GM21528 (cell line): Measurements from ENCODE around the gene CCDC92.
"Not testable (repeated sequence)": the region's sequence is repeated elsewhere in the genome, so short reads cannot be mapped to it uniquely, and the experiment has no call there.

Experiments
- ATAC-seq: cut with Tn5 transposase; IDR thresholded peaks from one replicate; pipeline ENCODE4 v1.9.1; 2021; ENCODE audit warnings: mild to moderate bottlenecking, moderate library complexity; ENCODE audit not compliant: unreplicated experiment, low FRiP score

The CCDC92 gene

DNA sequence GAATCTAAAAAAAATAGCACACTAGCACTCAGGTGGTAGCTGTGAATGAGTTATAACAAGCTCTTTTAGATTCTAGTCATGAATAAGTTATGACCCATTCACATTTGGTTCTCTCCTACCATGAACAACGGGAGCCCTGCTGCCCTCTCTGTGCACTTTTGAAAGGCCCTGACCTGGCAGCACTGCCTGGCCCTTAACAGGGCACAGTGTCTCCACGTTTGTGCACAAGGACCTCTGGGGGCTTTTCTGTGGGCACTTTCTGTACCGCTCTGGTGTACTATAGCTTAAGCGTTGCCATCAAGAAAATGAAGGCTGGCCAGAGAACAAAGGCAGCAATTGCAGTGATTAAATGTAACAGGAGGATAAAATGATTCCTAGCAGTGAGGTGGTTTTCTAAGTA, 21.2 kb downstream of the CCDC92 start:
- ATAC-seq: no peak

- no peak for ATAC-seq
Measured at GRCh38 chr12:123950476-123951349, 21.9 kb downstream of the CCDC92 start.

GRCh38 chr12:123949770-123950165, 22.9 kb downstream of the CCDC92 start:
- no peak for ATAC-seq

DNA sequence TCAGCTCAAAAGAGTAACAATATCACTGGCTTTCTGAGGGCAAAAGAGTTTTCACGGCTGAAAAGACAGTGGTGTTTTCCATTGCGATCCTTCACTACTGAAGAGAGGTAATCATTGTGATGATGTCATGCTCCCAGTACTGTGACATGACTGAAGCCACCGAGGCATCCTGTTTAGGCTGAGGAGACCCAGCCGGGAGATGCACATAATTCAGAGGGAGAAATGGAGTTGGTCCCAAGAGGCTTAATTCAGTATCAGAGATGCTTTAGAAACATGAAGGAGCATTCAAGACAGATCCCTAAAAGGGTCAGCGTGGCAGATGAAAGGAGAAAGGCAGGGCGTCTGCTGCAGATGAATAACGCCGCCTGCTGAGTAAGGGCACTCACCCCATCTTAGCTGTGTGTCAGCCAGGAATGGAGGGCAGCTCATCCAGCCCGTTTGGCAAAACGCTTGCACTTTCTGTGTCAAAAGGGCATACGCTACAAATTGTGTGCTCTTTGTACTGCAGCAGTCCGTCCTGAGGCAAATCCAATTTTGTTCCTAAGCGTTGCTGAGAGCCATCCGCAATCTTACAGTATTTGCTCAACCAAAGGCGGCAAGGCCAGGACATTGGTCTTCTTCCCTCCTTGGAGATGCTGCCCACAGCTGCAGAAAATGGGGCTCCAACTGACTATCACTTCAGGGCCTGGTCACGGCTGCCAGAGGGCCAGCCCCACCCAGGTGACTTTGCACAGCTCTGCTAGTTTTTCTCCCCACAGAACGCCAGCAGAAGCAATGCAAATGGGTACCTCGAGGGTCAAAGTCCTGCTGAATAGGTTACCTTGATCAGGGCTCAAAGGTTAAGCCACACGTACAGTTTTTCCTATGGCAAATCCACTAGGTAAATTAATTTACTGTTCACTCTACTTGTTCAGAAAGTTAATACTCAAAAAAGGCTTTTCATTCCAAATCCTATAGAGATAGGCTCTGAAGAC, 23.5 kb downstream of the CCDC92 start:
- no peak for ATAC-seq

DNA sequence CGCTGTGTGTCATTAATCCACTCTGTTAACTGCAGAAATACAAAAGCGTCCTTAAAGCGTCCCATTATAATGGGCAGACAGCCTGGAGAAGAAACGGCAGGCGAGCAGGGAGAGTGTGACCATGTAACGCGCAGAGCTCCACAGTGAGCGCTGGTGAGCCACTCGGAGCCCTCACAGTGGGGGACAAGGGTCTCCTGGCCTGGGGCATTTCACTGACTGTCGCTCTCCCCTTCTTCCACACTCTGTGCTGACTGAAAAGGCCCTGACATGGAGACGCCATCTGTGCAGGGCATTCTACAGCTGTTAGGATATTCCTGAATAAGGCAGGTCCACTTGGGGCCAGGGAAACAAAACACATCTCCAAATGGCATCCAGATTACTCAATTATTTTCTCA, 24.2 kb downstream of the CCDC92 start:
- no peak for ATAC-seq

DNA sequence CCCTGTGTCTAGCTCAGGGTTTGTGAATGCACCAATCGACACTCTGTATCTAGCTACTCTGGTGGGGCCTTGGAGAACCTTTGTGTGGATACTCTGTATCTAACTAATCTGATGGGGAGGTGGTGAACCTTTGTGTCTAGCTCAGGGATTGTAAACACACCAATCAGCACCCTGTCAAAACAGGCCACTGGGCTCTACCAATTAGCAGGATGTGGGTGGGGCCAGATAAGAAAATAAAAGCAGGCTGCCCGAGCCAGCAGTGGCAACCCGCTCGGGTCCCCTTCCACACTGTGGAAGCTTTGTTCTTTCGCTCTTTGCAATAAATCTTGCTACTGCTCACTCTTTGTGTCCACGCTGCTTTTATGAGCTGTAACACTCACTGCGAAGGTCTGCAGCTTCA, 25.1 kb downstream of the CCDC92 start:
- ATAC-seq: not testable (repeated sequence)

DNA sequence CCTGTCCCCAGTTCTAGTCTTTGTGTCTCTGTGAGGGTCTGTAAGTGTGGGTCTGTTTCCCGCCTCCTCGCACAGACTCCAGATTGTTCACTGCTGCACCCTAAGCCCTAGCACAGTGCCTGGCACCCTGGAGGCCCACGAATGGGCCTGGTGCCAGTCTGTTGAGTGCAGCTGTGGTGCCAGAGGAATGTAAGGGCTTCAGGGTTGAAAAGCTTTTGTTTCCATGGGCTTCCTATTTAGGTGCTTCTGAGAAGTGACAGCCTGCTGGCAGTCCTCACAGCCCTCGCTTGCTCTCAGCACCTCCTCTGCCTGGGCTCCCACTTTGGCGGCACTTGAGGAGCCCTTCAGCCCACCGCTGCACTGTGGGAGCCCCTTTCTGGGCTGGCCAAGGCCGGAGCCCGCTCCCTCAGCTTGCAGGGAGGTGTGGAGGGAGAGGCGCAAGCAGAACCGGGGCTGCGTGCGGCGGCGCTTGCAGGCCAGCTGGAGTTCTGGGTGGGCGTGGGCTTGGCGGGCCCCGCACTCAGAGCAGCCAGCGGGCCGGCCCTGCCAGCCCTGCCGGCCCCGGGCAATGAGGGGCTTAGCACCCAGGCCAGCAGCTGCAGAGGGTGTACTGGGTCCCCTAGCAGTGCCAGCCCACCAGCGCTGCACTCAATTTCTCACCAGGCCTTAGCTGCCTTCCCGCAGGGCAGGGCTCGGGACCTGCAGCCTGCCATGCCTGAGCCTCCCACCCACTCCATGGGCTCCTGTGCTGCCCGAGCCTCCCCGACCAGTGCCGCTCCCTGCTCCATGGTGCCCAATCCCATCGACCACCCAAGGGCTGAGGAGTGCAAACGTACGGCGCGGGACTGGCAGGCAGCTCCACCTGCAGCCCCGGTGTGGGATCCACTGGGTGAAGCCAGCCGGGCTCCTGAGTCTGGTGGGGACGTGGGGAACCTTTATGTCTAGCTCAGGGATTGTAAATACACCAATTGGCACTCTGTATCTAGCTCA, 25.8 kb downstream of the CCDC92 start:
- ATAC-seq: not testable (repeated sequence)

DNA sequence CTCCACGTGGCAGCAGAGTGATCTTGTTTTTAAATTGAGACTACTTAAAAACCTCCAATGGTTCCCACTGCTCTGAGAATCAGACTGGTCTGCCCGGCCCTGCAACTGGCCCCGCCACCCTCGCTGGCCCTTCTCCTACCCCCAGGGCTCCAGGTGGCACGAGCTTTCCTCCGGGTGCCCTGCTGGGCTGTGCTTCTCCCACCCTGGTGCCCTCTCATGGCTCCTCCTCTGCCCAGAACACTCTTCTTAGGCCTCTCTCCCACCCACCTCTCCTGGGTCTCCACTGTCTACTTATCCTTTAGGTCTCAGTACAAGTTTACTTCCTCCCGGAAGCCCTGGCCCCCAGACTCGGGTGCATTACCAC, 26.5 kb downstream of the CCDC92 start:
- no peak for ATAC-seq

DNA sequence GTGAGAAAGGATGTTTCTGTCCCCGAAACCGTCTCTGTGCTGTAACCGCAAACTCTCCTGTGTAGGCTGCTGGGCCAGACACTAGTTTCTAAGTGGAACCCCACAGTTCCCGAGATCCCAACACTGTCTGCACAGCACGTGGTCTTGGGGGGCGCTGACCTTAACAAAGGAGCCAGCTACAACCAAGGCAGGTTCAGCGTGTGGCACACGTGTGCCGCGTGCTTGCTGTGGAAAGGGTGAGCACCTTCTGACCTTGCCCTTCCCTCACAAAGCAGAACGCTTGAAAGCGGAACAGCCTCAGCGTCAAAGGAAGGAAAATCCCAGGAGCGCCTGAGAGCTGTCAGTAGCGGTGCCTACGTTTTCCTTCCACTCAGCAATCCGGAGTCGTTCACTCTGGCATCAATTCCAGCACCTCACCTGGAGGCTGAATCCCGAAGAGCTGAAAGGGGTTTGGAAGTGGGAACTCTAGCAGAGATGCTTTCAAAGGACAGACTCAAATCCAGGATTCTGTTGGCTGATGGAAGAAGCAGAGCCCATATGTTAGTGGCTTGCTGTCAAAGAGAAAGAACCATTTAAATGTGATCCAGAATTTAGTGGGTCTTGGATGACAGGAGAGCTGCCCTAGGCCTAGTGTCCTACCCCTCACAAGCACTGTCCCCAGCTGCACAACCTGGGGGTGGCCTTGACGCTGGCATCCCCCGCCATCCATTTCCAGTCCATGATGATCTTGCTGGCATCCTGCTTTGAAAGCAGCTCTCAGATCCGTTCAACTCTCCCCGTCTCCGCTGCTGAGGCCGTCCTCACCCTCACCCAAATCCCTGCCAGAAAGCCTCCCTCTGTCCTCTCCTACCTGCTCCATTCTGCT, 27.1 kb downstream of the CCDC92 start:
- ATAC-seq: no peak

GRCh38 chr12:123944696-123945095, 27.9 kb downstream of the CCDC92 start:
- ATAC-seq: no peak

DNA sequence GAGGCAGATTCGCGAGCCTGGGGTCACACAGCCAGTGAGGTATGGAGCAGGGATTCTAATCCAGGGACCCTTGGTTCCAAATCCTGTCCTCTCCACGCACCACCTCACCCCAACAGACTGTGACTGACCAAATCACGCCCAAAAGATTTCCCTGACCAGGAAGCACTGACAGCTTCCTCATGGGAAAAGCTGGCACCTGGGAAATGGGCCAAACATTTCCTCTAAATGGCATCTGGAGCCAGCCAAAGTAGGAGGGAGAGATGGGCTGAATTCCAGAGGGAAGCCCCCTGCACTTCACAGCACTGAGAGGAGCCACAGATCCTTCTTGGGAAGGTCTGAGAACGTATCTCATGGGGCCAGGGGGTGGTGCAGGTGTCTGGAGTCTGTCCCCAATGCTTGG, 28.8 kb downstream of the CCDC92 start:
- no peak for ATAC-seq

DNA sequence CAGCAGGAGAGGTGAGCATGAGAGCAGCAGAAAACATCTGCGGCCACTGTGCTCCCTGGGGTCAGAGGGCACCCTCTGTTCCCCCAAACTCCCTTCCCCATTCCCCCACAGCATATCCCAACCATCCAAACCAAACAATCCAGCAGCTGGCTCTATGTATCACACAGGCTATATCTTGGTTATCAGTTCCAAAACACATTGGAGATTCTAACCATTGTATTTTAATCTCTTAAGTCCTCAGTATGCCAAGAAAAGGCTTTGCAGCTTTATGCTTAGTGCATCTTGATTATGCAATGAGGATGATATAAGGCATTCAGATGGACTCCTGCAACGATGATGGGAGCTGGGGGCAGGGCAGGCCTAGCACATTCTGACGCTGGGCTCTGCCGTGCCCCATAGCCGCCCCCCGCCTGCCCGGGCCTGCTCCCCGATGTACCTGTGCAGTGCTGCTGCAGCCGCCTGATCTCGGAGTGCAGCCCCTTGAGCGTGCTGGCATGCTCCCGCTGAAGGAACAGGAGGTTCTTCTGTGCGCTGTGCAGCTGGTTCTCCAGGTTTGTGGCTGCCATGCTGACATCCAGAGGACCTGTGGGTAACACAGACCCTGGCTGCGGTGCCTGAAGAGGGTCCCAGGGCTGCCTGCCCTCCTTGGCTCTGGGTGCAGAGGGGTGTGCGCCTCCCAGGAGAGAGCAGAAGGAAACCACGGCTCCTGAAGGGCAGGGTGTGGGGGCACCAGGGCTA, 29.6 kb downstream of the CCDC92 start:
- no peak for ATAC-seq

GRCh38 chr12:123942238-123942653, 30.4 kb downstream of the CCDC92 start:
- ATAC-seq: no peak

DNA sequence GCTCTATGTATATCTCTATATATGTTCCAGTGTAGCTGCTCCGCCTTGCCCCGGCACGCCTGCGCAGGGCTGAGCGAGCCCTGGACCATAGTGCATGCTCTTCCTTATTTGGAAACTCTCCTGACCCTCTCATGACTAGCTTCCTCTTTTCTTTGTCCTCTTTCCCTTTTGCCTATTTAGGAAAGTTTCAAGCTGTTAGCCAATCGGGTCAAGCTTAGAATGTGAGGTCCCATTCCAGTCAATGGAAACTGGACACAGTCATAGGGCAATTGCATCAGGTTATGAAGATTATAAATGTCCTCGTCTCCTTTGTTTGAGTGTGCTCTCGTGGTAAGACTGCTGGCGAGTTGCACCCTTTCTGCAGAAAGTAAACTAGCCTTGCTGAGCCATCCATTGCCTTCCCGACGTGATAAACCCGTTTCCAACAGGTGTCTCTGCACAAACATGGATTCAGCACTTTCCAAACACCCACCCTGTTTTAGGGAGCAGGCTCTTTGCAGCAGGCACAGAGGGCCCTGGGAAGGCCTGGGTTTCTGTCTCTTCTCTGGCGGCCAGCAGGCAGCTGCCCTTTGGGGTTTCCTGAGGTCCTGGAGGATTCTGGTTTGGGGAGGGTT, 30.9 kb downstream of the CCDC92 start:
- no peak for ATAC-seq

DNA sequence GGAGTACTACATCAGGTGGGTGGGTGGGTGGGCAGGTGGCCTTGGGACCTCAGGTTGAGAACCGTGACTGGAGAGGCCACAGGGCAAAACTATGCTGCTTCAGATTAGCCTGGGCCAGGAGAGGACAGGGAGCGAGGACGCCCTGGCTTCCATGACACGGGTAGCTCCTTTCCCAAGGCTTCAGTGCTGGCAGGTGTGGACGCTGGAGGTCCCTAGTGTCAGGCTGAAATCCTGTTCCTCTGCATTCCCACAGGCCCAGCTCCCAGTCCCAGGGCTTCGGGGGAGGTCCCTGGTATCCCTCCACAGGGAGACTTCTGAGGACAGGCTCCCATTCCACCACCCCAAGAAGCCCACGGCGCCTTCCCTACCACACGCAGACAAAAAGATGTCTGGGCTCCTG, 31.6 kb downstream of the CCDC92 start:
- ATAC-seq: no peak

GRCh38 chr12:123940627-123940966, 32.0 kb downstream of the CCDC92 start:
- no peak for ATAC-seq

GRCh38 chr12:123939716-123940626, 32.7 kb downstream of the CCDC92 start:
- no peak for ATAC-seq
